K562 (cell line): ENCODE data around the gene HACL1. TPM values are rescaled to one million over a fixed set of nuclear protein-coding genes. Genes with fewer than 3 reads are reported as not detected.

Experiments used
- RFX7 ChIP-seq: fragments of 250-450 bp; sonication (Bioruptor Pico); IDR thresholded peaks from 2 replicates; pipeline ENCODE4 v1.5.1; 2021; ENCODE audit warnings: mild to moderate bottlenecking
- ZBTB8A ChIP-seq: fragments of 450-650 bp; IDR thresholded peaks from 2 replicates; pipeline ENCODE4 v1.6.1; 2018; ENCODE audit warnings: mild to moderate bottlenecking, moderate library complexity; ENCODE audit not compliant: partially characterized antibody
- polyA plus RNA-seq, 8 experiments: library from polyadenylated mRNA; depleted of rRNA in 4 of 8; stranded (reverse) in 5 of 8; unstranded in 3 of 8; fragments of >200 nt; fragmentation: Nextera tagmentation in 2 of 8; fragmentation: Illumina TruSeq in 1 of 8; extraction: Ambion mirVana in 2 of 8; extraction: Trizol in 1 of 8; gene quantifications; 2 replicates each; pipeline versions ENCODE4 v1.2.1 to v1.2.3, GENCODE V29; 2011 to 2014; ENCODE audit warnings: inconsistent platforms in 1 of 8, missing spikeins in 1 of 8
- total RNA-seq, 7 experiments: library from RNA; depleted of rRNA in 6 of 7; stranded (reverse); fragments of >200 nt in 6 of 7; fragmentation: Illumina TruSeq in 2 of 7; extraction: Trizol in 2 of 7; gene quantifications; 2 replicates each; pipeline versions ENCODE4 v1.2.1 to v1.2.3, GENCODE V29; 2011 to 2021; ENCODE audit warnings: low replicate concordance in 1 of 7
- TF ChIP-seq, protein P1 (sequence below): sonication (generic); formaldehyde crosslinking; IDR thresholded peaks from 2 replicates; pipeline ENCODE4 v1.8.0; 2022; ENCODE audit warnings: mild to moderate bottlenecking, missing genetic modification reagents, borderline replicate concordance
- TF ChIP-seq, protein P2 (sequence below): sonication (generic); formaldehyde crosslinking; IDR thresholded peaks from 2 replicates; pipeline ENCODE4 v1.8.1; 2023; ENCODE audit warnings: mild to moderate bottlenecking, missing genetic modification reagents
- TF ChIP-seq, protein P3 (sequence below): fragments of 450-650 bp; IDR thresholded peaks from 2 replicates; pipeline ENCODE4 v1.6.1; 2017; ENCODE audit warnings: antibody characterized with exemption, mild to moderate bottlenecking

HACL1 gene
- total and polyA plus RNA-seq, 9 of the 15 experiments (the other 6 are each of a cell fraction or from before 2014, with no cell fraction given), result 18.9 to 61.5 (median 30.5) TPM

DNA sequence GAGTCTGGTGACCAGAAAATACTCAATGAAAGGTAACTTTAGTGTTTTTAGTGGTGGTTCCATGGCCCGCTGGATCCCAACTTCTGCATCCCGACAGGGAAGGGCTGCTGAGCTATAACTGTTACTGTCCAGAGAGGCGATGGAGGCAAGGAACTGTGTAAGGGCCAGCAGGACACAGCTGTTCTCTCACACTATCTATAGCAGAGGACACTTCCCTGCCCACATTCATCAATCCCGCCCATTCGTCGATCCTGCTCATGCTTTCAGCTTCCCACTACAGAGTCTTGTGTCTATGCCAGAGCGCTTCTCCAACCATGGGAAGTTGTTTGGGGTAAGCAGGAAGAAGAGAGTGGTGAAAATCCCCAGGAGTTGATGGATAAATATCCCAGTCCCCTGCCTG lies 88.3 kb downstream of the HACL1 start (continued):
- TF ChIP-seq, protein P1, sequence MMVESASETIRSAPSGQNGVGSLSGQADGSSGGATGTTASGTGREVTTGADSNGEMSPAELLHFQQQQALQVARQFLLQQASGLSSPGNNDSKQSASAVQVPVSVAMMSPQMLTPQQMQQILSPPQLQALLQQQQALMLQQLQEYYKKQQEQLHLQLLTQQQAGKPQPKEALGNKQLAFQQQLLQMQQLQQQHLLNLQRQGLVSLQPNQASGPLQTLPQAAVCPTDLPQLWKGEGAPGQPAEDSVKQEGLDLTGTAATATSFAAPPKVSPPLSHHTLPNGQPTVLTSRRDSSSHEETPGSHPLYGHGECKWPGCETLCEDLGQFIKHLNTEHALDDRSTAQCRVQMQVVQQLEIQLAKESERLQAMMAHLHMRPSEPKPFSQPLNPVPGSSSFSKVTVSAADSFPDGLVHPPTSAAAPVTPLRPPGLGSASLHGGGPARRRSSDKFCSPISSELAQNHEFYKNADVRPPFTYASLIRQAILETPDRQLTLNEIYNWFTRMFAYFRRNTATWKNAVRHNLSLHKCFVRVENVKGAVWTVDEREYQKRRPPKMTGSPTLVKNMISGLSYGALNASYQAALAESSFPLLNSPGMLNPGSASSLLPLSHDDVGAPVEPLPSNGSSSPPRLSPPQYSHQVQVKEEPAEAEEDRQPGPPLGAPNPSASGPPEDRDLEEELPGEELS, result no peak
- TF ChIP-seq ZBTB8A (no peak), RFX7 (no peak)
- TF ChIP-seq, protein P2, sequence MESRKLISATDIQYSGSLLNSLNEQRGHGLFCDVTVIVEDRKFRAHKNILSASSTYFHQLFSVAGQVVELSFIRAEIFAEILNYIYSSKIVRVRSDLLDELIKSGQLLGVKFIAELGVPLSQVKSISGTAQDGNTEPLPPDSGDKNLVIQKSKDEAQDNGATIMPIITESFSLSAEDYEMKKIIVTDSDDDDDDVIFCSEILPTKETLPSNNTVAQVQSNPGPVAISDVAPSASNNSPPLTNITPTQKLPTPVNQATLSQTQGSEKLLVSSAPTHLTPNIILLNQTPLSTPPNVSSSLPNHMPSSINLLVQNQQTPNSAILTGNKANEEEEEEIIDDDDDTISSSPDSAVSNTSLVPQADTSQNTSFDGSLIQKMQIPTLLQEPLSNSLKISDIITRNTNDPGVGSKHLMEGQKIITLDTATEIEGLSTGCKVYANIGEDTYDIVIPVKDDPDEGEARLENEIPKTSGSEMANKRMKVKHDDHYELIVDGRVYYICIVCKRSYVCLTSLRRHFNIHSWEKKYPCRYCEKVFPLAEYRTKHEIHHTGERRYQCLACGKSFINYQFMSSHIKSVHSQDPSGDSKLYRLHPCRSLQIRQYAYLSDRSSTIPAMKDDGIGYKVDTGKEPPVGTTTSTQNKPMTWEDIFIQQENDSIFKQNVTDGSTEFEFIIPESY (CRISPR knock-in tag), result no peak
- TF ChIP-seq, protein P3, sequence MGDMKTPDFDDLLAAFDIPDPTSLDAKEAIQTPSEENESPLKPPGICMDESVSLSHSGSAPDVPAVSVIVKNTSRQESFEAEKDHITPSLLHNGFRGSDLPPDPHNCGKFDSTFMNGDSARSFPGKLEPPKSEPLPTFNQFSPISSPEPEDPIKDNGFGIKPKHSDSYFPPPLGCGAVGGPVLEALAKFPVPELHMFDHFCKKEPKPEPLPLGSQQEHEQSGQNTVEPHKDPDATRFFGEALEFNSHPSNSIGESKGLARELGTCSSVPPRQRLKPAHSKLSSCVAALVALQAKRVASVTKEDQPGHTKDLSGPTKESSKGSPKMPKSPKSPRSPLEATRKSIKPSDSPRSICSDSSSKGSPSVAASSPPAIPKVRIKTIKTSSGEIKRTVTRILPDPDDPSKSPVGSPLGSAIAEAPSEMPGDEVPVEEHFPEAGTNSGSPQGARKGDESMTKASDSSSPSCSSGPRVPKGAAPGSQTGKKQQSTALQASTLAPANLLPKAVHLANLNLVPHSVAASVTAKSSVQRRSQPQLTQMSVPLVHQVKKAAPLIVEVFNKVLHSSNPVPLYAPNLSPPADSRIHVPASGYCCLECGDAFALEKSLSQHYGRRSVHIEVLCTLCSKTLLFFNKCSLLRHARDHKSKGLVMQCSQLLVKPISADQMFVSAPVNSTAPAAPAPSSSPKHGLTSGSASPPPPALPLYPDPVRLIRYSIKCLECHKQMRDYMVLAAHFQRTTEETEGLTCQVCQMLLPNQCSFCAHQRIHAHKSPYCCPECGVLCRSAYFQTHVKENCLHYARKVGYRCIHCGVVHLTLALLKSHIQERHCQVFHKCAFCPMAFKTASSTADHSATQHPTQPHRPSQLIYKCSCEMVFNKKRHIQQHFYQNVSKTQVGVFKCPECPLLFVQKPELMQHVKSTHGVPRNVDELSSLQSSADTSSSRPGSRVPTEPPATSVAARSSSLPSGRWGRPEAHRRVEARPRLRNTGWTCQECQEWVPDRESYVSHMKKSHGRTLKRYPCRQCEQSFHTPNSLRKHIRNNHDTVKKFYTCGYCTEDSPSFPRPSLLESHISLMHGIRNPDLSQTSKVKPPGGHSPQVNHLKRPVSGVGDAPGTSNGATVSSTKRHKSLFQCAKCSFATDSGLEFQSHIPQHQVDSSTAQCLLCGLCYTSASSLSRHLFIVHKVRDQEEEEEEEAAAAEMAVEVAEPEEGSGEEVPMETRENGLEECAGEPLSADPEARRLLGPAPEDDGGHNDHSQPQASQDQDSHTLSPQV, result no peak
